Activated naive CD8-positive, alpha-beta T cell treated with anti-CD3 and anti-CD28 coated beads, Interleukin-2, amount 10 ng/mL, durations not matched to agents 7 days and 5 days (primary cell): Measurements from ENCODE around the gene MUC20. TPM values are rescaled to one million over a fixed set of nuclear protein-coding genes. Genes with fewer than 3 reads are reported as not detected.
A peak's percentile ranks its signal among the peaks of the same experiment; 100 is the strongest.

Experiments
- ATAC-seq: fragments of 150-1000 bp; cut with Tn5 transposase; one replicate; pipeline ENCODE4 v1.10.0; 2021; ENCODE audit warnings: low read depth, moderate library complexity
- POLR2A ChIA-PET: fragments of 350-600 bp; sonication (Branson Sonifier 250); formaldehyde crosslinking; loops from one replicate; lab custom pipeline; 2021; ENCODE audit warnings: antibody characterized with exemption; lab: Charles Lee
- DNase-seq: peaks from one replicate; pipeline ENCODE4 v3.0.0; 2021
- H3K27ac Mint-ChIP-seq: one replicate; pipeline ENCODE4 v1.8.0; 2022; ENCODE audit warnings: mild to moderate bottlenecking, mixed read lengths
- H3K27me3 Mint-ChIP-seq: one replicate; pipeline ENCODE4 v1.8.0; 2022; ENCODE audit warnings: mild to moderate bottlenecking, moderate library complexity, mixed read lengths
- H3K36me3 Mint-ChIP-seq: one replicate; pipeline ENCODE4 v1.8.0; 2021; ENCODE audit warnings: mild to moderate bottlenecking, mixed read lengths
- H3K4me1 Mint-ChIP-seq: one replicate; pipeline ENCODE4 v1.8.0; 2021; ENCODE audit warnings: mixed read lengths
- H3K4me3 Mint-ChIP-seq: one replicate; pipeline ENCODE4 v1.8.0; 2022; ENCODE audit warnings: mild to moderate bottlenecking, moderate library complexity, mixed read lengths
- H3K9me3 Mint-ChIP-seq: one replicate; pipeline ENCODE4 v1.8.0; 2021; ENCODE audit warnings: mixed read lengths
- total RNA-seq, 2 experiments: library from RNA; stranded (reverse); gene quantifications; one replicate each; pipeline ENCODE4 v1.2.3, GENCODE V29; 2021

The MUC20 gene
- total RNA-seq, 2 experiments from 2014 or later, result 3.0 to 3.1 TPM

- Mint-ChIP-seq H3K4me1 (peaks cover 15% of the 10 kb centered on the region), H3K9me3 (no peaks in the 10 kb centered on the region), H3K36me3 (no peaks in the 10 kb centered on the region), H3K4me3 (no peak overlapping the region), H3K27ac (no peak overlapping the region), H3K27me3 (peaks cover 11% of the 10 kb centered on the region)
- ATAC-seq, result no peak
- POLR2A ChIA-PET, result no interaction called here
- no peak for DNase-seq
Observed at GRCh38 chr3:195754906-195755305, 34.1 kb downstream of the MUC20 start.

- Mint-ChIP-seq H3K4me1 (peaks cover 15% of the 10 kb centered on the region), H3K9me3 (no peaks in the 10 kb centered on the region), H3K27ac (peak overlapping the region; percentile 69), H3K27me3 (peaks cover 16% of the 10 kb centered on the region), H3K4me3 (no peak overlapping the region), H3K36me3 (no peaks in the 10 kb centered on the region)
- ATAC-seq (no peak), DNase-seq (no peak)
- POLR2A ChIA-PET, result no interaction called here
Observed at GRCh38 chr3:195755391-195755790, 34.6 kb downstream of the MUC20 start.

GRCh38 chr3:195755791-195756676 is 35.3 kb downstream of the MUC20 start:
- H3K4me3 Mint-ChIP-seq, result peak overlapping the region; percentile 23
- DNase-seq (peak; percentile 54), ATAC-seq (peak; percentile 63)
- peaks cover 15% of the 10 kb centered on the region for H3K4me1 Mint-ChIP-seq
- H3K27me3 Mint-ChIP-seq, result peaks cover 22% of the 10 kb centered on the region
- POLR2A ChIA-PET, result interaction anchor here (0.6 to 1.1 kb wide), 2 partner anchors 26 to 139 kb away, joined by 3 to 4 read pairs; no protein-coding TSS in a partner anchor
- H3K9me3 Mint-ChIP-seq, result no peaks in the 10 kb centered on the region
- peak overlapping the region; percentile 69 for H3K27ac Mint-ChIP-seq
- no peaks in the 10 kb centered on the region for H3K36me3 Mint-ChIP-seq

- Mint-ChIP-seq H3K27me3 (peaks cover 28% of the 10 kb centered on the region), H3K9me3 (no peaks in the 10 kb centered on the region), H3K4me1 (peaks cover 15% of the 10 kb centered on the region), H3K36me3 (no peaks in the 10 kb centered on the region), H3K4me3 (no peak overlapping the region), H3K27ac (no peak overlapping the region)
- ATAC-seq, result no peak
- POLR2A ChIA-PET, result no interaction called here
- no peak for DNase-seq
Observed at GRCh38 chr3:195757438-195757770, 36.6 kb downstream of the MUC20 start.

- Mint-ChIP-seq H3K27ac (no peak overlapping the region), H3K4me3 (no peak overlapping the region), H3K36me3 (no peaks in the 10 kb centered on the region), H3K27me3 (peaks cover 28% of the 10 kb centered on the region), H3K9me3 (no peaks in the 10 kb centered on the region), H3K4me1 (peaks cover 15% of the 10 kb centered on the region)
- ATAC-seq (no peak), DNase-seq (no peak)
- POLR2A ChIA-PET, result no interaction called here
Observed at GRCh38 chr3:195757827-195758226, 37.0 kb downstream of the MUC20 start.

- Mint-ChIP-seq H3K36me3 (no peaks in the 10 kb centered on the region), H3K4me3 (no peak overlapping the region), H3K27me3 (peaks cover 29% of the 10 kb centered on the region), H3K27ac (no peak overlapping the region), H3K4me1 (peaks cover 12% of the 10 kb centered on the region), H3K9me3 (no peaks in the 10 kb centered on the region)
- DNase-seq (no peak), ATAC-seq (no peak)
- POLR2A ChIA-PET, result no interaction called here
Observed at GRCh38 chr3:195758721-195759353, 38.1 kb downstream of the MUC20 start.

GRCh38 chr3:195760345-195761122 is 39.8 kb downstream of the MUC20 start:
- Mint-ChIP-seq H3K36me3 (no peaks in the 10 kb centered on the region), H3K9me3 (no peaks in the 10 kb centered on the region), H3K4me1 (peaks cover 10% of the 10 kb centered on the region), H3K27me3 (peaks cover 32% of the 10 kb centered on the region), H3K4me3 (no peak overlapping the region), H3K27ac (no peak overlapping the region)
- POLR2A ChIA-PET, result interaction anchor here (0.5 kb wide), 1 partner anchor 421 kb away, joined by 3 read pairs; no protein-coding TSS in a partner anchor
- DNase-seq (peak; percentile 3), ATAC-seq (no peak)

- Mint-ChIP-seq H3K4me1 (peaks cover 7% of the 10 kb centered on the region), H3K27me3 (peaks cover 29% of the 10 kb centered on the region), H3K36me3 (no peaks in the 10 kb centered on the region), H3K9me3 (no peaks in the 10 kb centered on the region), H3K27ac (no peak overlapping the region), H3K4me3 (no peak overlapping the region)
- POLR2A ChIA-PET, result no interaction called here
- ATAC-seq (no peak), DNase-seq (peak; percentile 24)
Observed at GRCh38 chr3:195761123-195761566, 40.4 kb downstream of the MUC20 start.

GRCh38 chr3:195761567-195762248 is 40.9 kb downstream of the MUC20 start:
- Mint-ChIP-seq H3K4me1 (peaks cover 4% of the 10 kb centered on the region), H3K9me3 (no peaks in the 10 kb centered on the region), H3K36me3 (no peaks in the 10 kb centered on the region), H3K27ac (no peak overlapping the region), H3K4me3 (no peak overlapping the region), H3K27me3 (peaks cover 29% of the 10 kb centered on the region)
- peak; percentile 55 for ATAC-seq
- DNase-seq, result no peak
- POLR2A ChIA-PET, result no interaction called here

- Mint-ChIP-seq H3K36me3 (no peaks in the 10 kb centered on the region), H3K27ac (no peak overlapping the region), H3K4me1 (no peaks in the 10 kb centered on the region), H3K9me3 (no peaks in the 10 kb centered on the region), H3K4me3 (no peak overlapping the region), H3K27me3 (peaks cover 29% of the 10 kb centered on the region)
- no peak for ATAC-seq
- DNase-seq, result no peak
- POLR2A ChIA-PET, result no interaction called here
Observed at GRCh38 chr3:195762249-195762585, 41.4 kb downstream of the MUC20 start.

GRCh38 chr3:195762611-195763010 is 41.8 kb downstream of the MUC20 start:
- H3K4me3 Mint-ChIP-seq, result no peak overlapping the region
- no peak for ATAC-seq
- no peaks in the 10 kb centered on the region for H3K36me3 Mint-ChIP-seq
- H3K27ac Mint-ChIP-seq, result no peak overlapping the region
- H3K27me3 Mint-ChIP-seq, result peaks cover 29% of the 10 kb centered on the region
- POLR2A ChIA-PET, result no interaction called here
- no peak for DNase-seq
- H3K4me1 Mint-ChIP-seq, result no peaks in the 10 kb centered on the region
- H3K9me3 Mint-ChIP-seq, result no peaks in the 10 kb centered on the region

- Mint-ChIP-seq H3K9me3 (no peaks in the 10 kb centered on the region), H3K27me3 (peaks cover 29% of the 10 kb centered on the region), H3K36me3 (no peaks in the 10 kb centered on the region), H3K4me1 (no peaks in the 10 kb centered on the region), H3K27ac (no peak overlapping the region), H3K4me3 (peak overlapping the region; percentile 30)
- POLR2A ChIA-PET, result no interaction called here
- ATAC-seq, result no peak
- DNase-seq, result no peak
Observed at GRCh38 chr3:195763076-195763830, 42.5 kb downstream of the MUC20 start.
